ENCODE results near the gene GALNT13. TPM values are rescaled to one million over a fixed set of nuclear protein-coding genes. Genes with fewer than 3 reads are reported as not detected.

The GALNT13 gene
- total RNA-seq, 2 experiments from 2014 or later = 0.15 TPM; not detected in 1

DNA sequence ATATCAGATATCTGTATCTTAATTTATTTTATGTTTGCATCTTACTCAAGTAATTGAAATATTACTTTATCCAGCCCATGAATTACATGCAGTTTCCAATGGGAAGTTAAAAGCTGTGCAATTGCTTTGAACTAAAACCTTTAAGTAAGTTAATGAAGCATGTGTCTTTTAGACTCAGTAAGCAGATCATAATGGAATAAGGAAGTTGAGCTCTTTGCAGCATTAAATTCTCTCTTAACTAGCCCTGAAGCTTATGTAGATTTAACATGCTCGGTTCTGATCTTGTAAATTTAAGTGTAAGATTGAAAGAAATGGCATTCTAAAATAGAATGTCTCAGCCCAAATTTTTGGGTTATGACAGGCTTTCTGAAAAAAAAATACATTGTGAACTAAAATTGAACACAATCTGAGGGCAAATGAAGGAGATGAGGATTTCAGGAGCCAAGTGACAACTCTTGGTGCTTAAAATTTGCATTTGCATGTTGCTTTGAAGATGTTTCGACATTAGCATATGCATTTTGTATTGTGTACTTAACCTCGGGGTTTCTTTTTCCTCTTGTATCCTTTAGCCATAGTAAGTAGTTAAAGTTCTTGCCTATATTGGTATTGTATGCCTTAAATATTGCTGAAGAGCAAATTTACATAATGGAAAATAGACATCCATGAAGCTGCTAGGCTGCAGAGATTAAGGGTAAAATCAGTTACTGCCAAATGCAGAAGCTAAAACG lies 529.0 kb downstream of the GALNT13 start:
- ChIA-PET CTCF (no interaction called here), POLR2A (no interaction called here)
- no peaks in the 10 kb centered on the region for H3K36me3 Mint-ChIP-seq (ENCODE audit: low read depth)
- no peak overlapping the region for H3K4me3 Mint-ChIP-seq
- DNase-seq = no peak
- H3K4me1 Mint-ChIP-seq = no peaks in the 10 kb centered on the region
- no peaks in the 10 kb centered on the region for H3K9me3 Mint-ChIP-seq
- H3K27ac Mint-ChIP-seq = no peak overlapping the region
- no peaks in the 10 kb centered on the region for H3K27me3 Mint-ChIP-seq

DNA sequence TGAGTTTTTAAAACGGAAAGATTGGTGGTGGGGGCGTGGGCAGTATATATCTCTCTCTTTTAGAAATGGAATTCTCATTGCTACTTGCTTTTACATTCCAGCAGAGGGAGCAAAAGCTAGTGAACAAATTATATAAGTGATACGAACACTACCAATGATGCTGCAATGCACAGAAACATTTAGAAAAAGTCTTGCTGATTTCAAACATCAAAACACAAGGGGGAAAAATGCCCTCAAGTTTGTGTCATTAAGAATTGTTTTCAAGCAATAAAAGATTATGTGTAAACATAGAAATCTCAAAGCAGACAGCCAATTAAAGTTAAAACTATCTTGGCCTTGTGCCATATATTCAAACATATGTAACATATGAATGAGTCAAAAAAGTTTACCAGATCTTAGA lies 530.5 kb downstream of the GALNT13 start:
- no peak overlapping the region for H3K27ac Mint-ChIP-seq
- no peaks in the 10 kb centered on the region for H3K36me3 Mint-ChIP-seq (ENCODE audit: low read depth)
- POLR2A ChIA-PET = interaction anchor here (0.6 kb wide), 1 partner anchor 104 kb away, joined by 3 read pairs; no protein-coding TSS in a partner anchor
- no peaks in the 10 kb centered on the region for H3K9me3 Mint-ChIP-seq
- H3K4me3 Mint-ChIP-seq = no peak overlapping the region
- no peaks in the 10 kb centered on the region for H3K4me1 Mint-ChIP-seq
- CTCF ChIA-PET = no interaction called here
- no peaks in the 10 kb centered on the region for H3K27me3 Mint-ChIP-seq
- no peak for DNase-seq

- Mint-ChIP-seq H3K27me3 (no peaks in the 10 kb centered on the region), H3K4me1 (no peaks in the 10 kb centered on the region), H3K27ac (no peak overlapping the region), H3K4me3 (no peak overlapping the region), H3K9me3 (no peaks in the 10 kb centered on the region), H3K36me3 (ENCODE audit: low read depth) (no peaks in the 10 kb centered on the region)
- no peak for DNase-seq
- ChIA-PET POLR2A (no interaction called here), CTCF (no interaction called here)
Observed at GRCh38 chr2:154403242-154403790, 531.6 kb downstream of the GALNT13 start.

GRCh38 chr2:154408786-154409185 lies 537.1 kb downstream of the GALNT13 start:
- no peak for DNase-seq
- no peaks in the 10 kb centered on the region for H3K4me1 Mint-ChIP-seq
- H3K36me3 Mint-ChIP-seq (ENCODE audit: low read depth) = no peaks in the 10 kb centered on the region
- H3K27me3 Mint-ChIP-seq = no peaks in the 10 kb centered on the region
- ChIA-PET CTCF (no interaction called here), POLR2A (no interaction called here)
- H3K4me3 Mint-ChIP-seq = no peak overlapping the region
- no peaks in the 10 kb centered on the region for H3K9me3 Mint-ChIP-seq
- H3K27ac Mint-ChIP-seq = no peak overlapping the region

DNA sequence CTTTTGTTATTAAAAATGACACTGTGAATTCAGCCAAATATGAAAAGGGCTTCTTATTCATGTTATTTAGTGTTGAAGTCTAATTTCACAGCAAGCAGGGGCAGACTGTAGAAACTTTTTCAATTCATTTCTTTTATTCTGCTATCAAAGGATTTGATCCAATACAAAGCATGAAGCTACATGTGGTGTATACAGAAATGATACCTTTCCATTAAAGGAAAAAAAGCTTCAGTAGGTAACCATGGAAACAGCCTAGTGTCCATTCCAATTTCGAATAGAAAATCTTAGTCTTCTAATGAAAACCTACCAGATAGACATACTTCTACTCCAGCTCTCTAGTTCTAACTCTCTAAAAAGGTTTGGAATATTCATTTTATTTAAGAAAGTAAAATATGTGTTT lies 550.5 kb downstream of the GALNT13 start:
- Mint-ChIP-seq H3K4me1 (peaks cover 3% of the 10 kb centered on the region), H3K27me3 (no peaks in the 10 kb centered on the region)
- CTCF ChIA-PET = no interaction called here

DNA sequence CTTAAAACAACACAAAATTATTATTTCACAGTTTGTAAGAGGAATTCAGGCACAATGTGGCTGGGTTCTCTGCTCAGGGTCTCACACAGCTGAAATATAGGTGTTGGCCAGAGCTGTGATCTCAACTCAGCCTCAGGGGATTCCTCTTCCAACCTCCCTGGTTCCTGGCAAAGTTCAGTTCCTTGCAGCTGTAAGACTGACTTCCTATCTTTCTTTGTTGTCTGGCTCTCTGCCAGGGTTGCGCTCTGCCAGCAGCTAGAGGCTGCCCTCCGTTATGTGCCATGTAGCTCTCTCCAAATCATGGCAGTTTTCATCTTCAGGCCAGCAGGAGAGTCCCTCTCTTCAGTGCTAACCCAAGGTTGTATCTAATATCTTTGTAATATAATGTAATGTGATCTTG lies 554.3 kb downstream of the GALNT13 start:
- Mint-ChIP-seq H3K27me3 (no peaks in the 10 kb centered on the region), H3K27ac (no peak overlapping the region), H3K36me3 (ENCODE audit: low read depth) (no peaks in the 10 kb centered on the region), H3K4me3 (no peak overlapping the region), H3K4me1 (peaks cover 17% of the 10 kb centered on the region), H3K9me3 (peaks cover 2% of the 10 kb centered on the region)
- ChIA-PET POLR2A (no interaction called here), CTCF (no interaction called here)
- DNase-seq = no peak

More for the DNA sequence above, 550.5 kb downstream of the GALNT13 start:
- no peak for DNase-seq
- no peak overlapping the region for H3K27ac Mint-ChIP-seq
- POLR2A ChIA-PET = no interaction called here
- no peak overlapping the region for H3K4me3 Mint-ChIP-seq
- no peaks in the 10 kb centered on the region for H3K9me3 Mint-ChIP-seq
- no peaks in the 10 kb centered on the region for H3K36me3 Mint-ChIP-seq (ENCODE audit: low read depth)

- Mint-ChIP-seq H3K4me3 (no peak overlapping the region), H3K9me3 (peaks cover 2% of the 10 kb centered on the region), H3K27ac (peak overlapping the region; percentile 46), H3K4me1 (peaks cover 17% of the 10 kb centered on the region), H3K36me3 (ENCODE audit: low read depth) (no peaks in the 10 kb centered on the region), H3K27me3 (no peaks in the 10 kb centered on the region)
- ChIA-PET POLR2A (no interaction called here), CTCF (no interaction called here)
- no peak for DNase-seq
Observed at GRCh38 chr2:154427453-154427852, 555.7 kb downstream of the GALNT13 start.

DNA sequence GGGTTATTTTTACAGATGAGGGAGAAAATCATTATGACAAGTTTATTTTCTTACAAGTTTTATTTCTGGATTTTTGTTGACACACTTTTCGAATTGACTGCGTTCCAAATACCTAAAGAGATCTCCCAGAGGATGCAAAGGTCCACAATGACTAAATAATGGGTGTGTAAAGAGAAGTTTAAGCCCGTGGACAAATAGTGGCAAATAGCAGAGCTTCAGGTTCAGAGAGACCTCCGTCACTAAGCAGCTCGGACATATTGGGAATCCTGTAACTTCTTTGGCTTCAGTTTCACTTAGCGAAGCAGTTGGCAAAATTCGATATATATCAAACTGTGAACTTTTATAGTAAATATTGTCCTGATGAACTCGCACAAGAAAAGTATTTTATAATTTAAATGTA lies 556.3 kb downstream of the GALNT13 start:
- H3K36me3 Mint-ChIP-seq (ENCODE audit: low read depth) = no peaks in the 10 kb centered on the region
- no peak for DNase-seq
- H3K27me3 Mint-ChIP-seq = no peaks in the 10 kb centered on the region
- no peak overlapping the region for H3K4me3 Mint-ChIP-seq
- no peak overlapping the region for H3K27ac Mint-ChIP-seq
- H3K9me3 Mint-ChIP-seq = peaks cover 4% of the 10 kb centered on the region
- ChIA-PET POLR2A (no interaction called here), CTCF (no interaction called here)
- H3K4me1 Mint-ChIP-seq = peaks cover 17% of the 10 kb centered on the region

DNA sequence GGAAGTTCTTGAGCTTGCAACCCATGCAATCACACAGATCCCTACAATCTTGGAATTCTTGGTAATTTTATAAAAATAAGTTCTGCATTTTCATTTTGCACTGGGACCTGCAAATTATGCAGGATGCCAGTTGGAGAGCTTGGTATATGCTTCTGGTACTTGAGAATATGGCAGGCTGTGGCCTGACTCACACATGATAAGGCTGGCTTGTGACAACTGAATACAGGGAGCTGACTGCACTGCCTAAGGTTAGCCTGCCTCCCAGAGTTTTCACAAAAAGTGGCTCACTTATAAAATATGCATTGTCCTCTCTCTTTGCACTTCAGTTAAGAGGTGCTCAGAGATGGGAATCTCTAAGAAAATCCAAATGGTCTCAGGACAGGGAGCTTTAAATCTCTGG lies 561.3 kb downstream of the GALNT13 start:
- Mint-ChIP-seq H3K27me3 (no peaks in the 10 kb centered on the region), H3K4me3 (no peak overlapping the region), H3K36me3 (ENCODE audit: low read depth) (no peaks in the 10 kb centered on the region), H3K4me1 (peaks cover 15% of the 10 kb centered on the region), H3K9me3 (peaks cover 6% of the 10 kb centered on the region), H3K27ac (no peak overlapping the region)
- CTCF ChIA-PET = interaction anchor here (0.6 kb wide), 1 partner anchor 81 kb away, joined by 7 read pairs; no protein-coding TSS in a partner anchor
- no peak for DNase-seq
- POLR2A ChIA-PET = no interaction called here

DNA sequence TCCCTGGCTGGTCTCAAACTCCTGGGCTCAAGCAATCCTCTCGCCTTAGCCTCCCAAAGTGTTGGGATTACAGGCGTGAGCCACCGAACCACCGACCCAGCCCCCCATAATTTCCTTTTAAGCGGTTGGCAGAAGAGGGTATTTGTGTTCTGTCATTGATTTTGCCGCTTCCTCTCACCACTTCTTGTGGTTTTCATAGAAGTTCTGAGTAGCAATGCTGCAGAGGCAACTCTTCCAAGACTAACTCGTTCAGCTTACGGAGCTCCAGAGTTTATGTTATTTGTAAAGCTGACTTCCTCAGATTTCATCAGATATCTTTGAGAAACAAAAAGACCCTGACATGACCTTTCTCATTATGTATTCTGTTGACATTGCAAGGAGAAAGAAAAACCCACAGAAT lies 565.4 kb downstream of the GALNT13 start:
- Mint-ChIP-seq H3K9me3 (peaks cover 4% of the 10 kb centered on the region), H3K27me3 (no peaks in the 10 kb centered on the region), H3K4me1 (peaks cover 7% of the 10 kb centered on the region), H3K27ac (peak overlapping the region; percentile 6), H3K36me3 (ENCODE audit: low read depth) (no peaks in the 10 kb centered on the region), H3K4me3 (no peak overlapping the region)
- CTCF ChIA-PET = no interaction called here
- DNase-seq = no peak
- POLR2A ChIA-PET = no interaction called here

DNA sequence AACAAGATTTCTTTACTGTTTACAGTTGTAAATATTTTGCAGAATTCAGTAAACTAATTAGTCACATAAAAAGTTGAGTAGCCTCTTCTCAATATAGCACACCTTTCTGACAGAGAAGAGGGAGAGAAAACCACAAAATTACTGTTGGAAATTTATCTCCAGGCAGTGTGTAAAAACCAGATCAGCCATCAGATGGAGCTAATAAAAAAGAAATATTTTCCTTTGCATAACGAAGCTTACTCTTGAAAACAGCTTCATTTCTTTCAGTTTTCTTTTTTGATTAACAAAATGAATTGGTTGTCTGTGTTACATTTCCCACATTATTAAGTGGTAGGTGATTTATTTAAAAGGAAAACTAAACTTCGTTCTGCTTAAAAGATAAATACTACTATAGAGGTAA lies 567.4 kb downstream of the GALNT13 start:
- Mint-ChIP-seq H3K9me3 (peaks cover 2% of the 10 kb centered on the region), H3K4me1 (peaks cover 7% of the 10 kb centered on the region), H3K27ac (no peak overlapping the region), H3K36me3 (ENCODE audit: low read depth) (no peaks in the 10 kb centered on the region), H3K27me3 (no peaks in the 10 kb centered on the region), H3K4me3 (no peak overlapping the region)
- ChIA-PET CTCF (no interaction called here), POLR2A (no interaction called here)
- DNase-seq = no peak

DNA sequence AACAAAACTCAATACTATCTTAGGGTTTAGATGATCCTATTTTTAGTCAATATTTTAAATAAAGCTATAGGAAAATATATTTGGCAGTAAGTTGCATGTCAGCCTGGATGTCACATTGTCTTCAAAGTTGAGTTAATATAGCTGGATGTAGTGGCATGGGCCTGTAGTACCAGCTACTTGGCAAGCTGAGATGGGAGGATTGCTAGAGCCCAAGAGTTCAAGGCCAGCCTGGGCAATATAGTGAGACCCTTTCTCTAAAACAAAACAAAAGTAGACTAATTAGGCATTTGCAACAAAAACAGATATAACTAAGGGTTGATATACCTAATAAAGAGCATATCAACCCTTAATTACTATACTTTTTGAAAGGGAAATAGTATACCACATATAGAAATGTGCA lies 572.2 kb downstream of the GALNT13 start:
- Mint-ChIP-seq H3K27ac (no peak overlapping the region), H3K4me1 (no peaks in the 10 kb centered on the region), H3K36me3 (ENCODE audit: low read depth) (no peaks in the 10 kb centered on the region), H3K27me3 (peaks cover 1% of the 10 kb centered on the region), H3K9me3 (no peaks in the 10 kb centered on the region), H3K4me3 (no peak overlapping the region)
- POLR2A ChIA-PET = no interaction called here
- DNase-seq = no peak
- CTCF ChIA-PET = interaction anchor here (0.6 kb wide), 2 partner anchors 38 to 107 kb away, joined by 3 read pairs; no protein-coding TSS in a partner anchor

GRCh38 chr2:154446324-154446723 lies 574.6 kb downstream of the GALNT13 start:
- Mint-ChIP-seq H3K27ac (no peak overlapping the region), H3K4me1 (no peaks in the 10 kb centered on the region), H3K4me3 (no peak overlapping the region), H3K9me3 (no peaks in the 10 kb centered on the region), H3K36me3 (ENCODE audit: low read depth) (no peaks in the 10 kb centered on the region), H3K27me3 (peaks cover 1% of the 10 kb centered on the region)
- DNase-seq = no peak
- ChIA-PET CTCF (no interaction called here), POLR2A (no interaction called here)
